ENCODE measurements around the gene GFOD1.
A peak's percentile ranks its signal among the peaks of the same experiment; 100 is the strongest.

GFOD1 gene

GRCh38 chr6:13360671-13361540, 126.5 kb downstream of the GFOD1 start:
- peaks cover 21% of the 10 kb centered on the region for H3K4me1 ChIP-seq (ENCODE audit: control insufficient read depth, insufficient read depth, low read length)
- no peak overlapping the region for H3K4me2 ChIP-seq (ENCODE audit: low read length)
- H3K9ac ChIP-seq (ENCODE audit: low read depth, low read length): no peak overlapping the region
- no peaks in the 10 kb centered on the region for H3K27me3 ChIP-seq (ENCODE audit: control insufficient read depth, insufficient read depth, low read length)
- H3K36me3 ChIP-seq (ENCODE audit: insufficient read depth, low read length): no peaks in the 10 kb centered on the region
- no peaks in the 10 kb centered on the region for H3K9me3 ChIP-seq (replicated peaks; ENCODE audit: low read length)
- H3K4me3 ChIP-seq (ENCODE audit: low read length): no peak overlapping the region

GRCh38 chr6:13359287-13359686, 128.1 kb downstream of the GFOD1 start:
- H3K9me3 ChIP-seq (replicated peaks; ENCODE audit: low read length): no peaks in the 10 kb centered on the region
- no peaks in the 10 kb centered on the region for H3K27me3 ChIP-seq (ENCODE audit: control insufficient read depth, insufficient read depth, low read length)
- no peak overlapping the region for H3K4me2 ChIP-seq (ENCODE audit: low read length)
- H3K4me3 ChIP-seq (ENCODE audit: low read length): no peak overlapping the region
- H3K36me3 ChIP-seq (ENCODE audit: insufficient read depth, low read length): no peaks in the 10 kb centered on the region
- no peak overlapping the region for H3K9ac ChIP-seq (ENCODE audit: low read depth, low read length)
- H3K4me1 ChIP-seq (ENCODE audit: control insufficient read depth, insufficient read depth, low read length): peaks cover 37% of the 10 kb centered on the region

GRCh38 chr6:13358511-13358910, 128.9 kb downstream of the GFOD1 start:
- Histone ChIP-seq H3K27me3 (ENCODE audit: control insufficient read depth, insufficient read depth, low read length) (no peaks in the 10 kb centered on the region), H3K4me1 (ENCODE audit: control insufficient read depth, insufficient read depth, low read length) (peaks cover 40% of the 10 kb centered on the region), H3K36me3 (ENCODE audit: insufficient read depth, low read length) (no peaks in the 10 kb centered on the region), H3K9ac (ENCODE audit: low read depth, low read length) (no peak overlapping the region), H3K4me3 (ENCODE audit: low read length) (no peak overlapping the region), H3K4me2 (ENCODE audit: low read length) (no peak overlapping the region), H3K9me3 (replicated peaks; ENCODE audit: low read length) (no peaks in the 10 kb centered on the region)

- Histone ChIP-seq H3K27me3 (ENCODE audit: control insufficient read depth, insufficient read depth, low read length) (no peaks in the 10 kb centered on the region), H3K36me3 (ENCODE audit: insufficient read depth, low read length) (no peaks in the 10 kb centered on the region), H3K9me3 (replicated peaks; ENCODE audit: low read length) (no peaks in the 10 kb centered on the region), H3K9ac (ENCODE audit: low read depth, low read length) (no peak overlapping the region), H3K4me1 (ENCODE audit: control insufficient read depth, insufficient read depth, low read length) (peaks cover 40% of the 10 kb centered on the region), H3K4me2 (ENCODE audit: low read length) (peak overlapping the region; percentile 47), H3K4me3 (ENCODE audit: low read length) (peak overlapping the region; percentile 14)
Observed at GRCh38 chr6:13357551-13358075, 129.8 kb downstream of the GFOD1 start.

- no peak overlapping the region for H3K9ac ChIP-seq (ENCODE audit: low read depth, low read length)
- H3K27me3 ChIP-seq (ENCODE audit: control insufficient read depth, insufficient read depth, low read length): no peaks in the 10 kb centered on the region
- peak overlapping the region; percentile 36 for H3K4me3 ChIP-seq (ENCODE audit: low read length)
- no peaks in the 10 kb centered on the region for H3K9me3 ChIP-seq (replicated peaks; ENCODE audit: low read length)
- H3K36me3 ChIP-seq (ENCODE audit: insufficient read depth, low read length): no peaks in the 10 kb centered on the region
- H3K4me2 ChIP-seq (ENCODE audit: low read length): peak overlapping the region; percentile 50
- H3K4me1 ChIP-seq (ENCODE audit: control insufficient read depth, insufficient read depth, low read length): peaks cover 40% of the 10 kb centered on the region
Observed at GRCh38 chr6:13355999-13356785, 131.2 kb downstream of the GFOD1 start.

- peaks cover 40% of the 10 kb centered on the region for H3K4me1 ChIP-seq (ENCODE audit: control insufficient read depth, insufficient read depth, low read length)
- no peaks in the 10 kb centered on the region for H3K9me3 ChIP-seq (replicated peaks; ENCODE audit: low read length)
- no peaks in the 10 kb centered on the region for H3K27me3 ChIP-seq (ENCODE audit: control insufficient read depth, insufficient read depth, low read length)
- peak overlapping the region; percentile 40 for H3K9ac ChIP-seq (ENCODE audit: low read depth, low read length)
- no peaks in the 10 kb centered on the region for H3K36me3 ChIP-seq (ENCODE audit: insufficient read depth, low read length)
- peak overlapping the region; percentile 58 for H3K4me2 ChIP-seq (ENCODE audit: low read length)
- peak overlapping the region; percentile 36 for H3K4me3 ChIP-seq (ENCODE audit: low read length)
Observed at GRCh38 chr6:13355043-13355945, 132.1 kb downstream of the GFOD1 start.

GRCh38 chr6:13354331-13355042, 132.9 kb downstream of the GFOD1 start:
- no peaks in the 10 kb centered on the region for H3K9me3 ChIP-seq (replicated peaks; ENCODE audit: low read length)
- H3K27me3 ChIP-seq (ENCODE audit: control insufficient read depth, insufficient read depth, low read length): no peaks in the 10 kb centered on the region
- H3K36me3 ChIP-seq (ENCODE audit: insufficient read depth, low read length): no peaks in the 10 kb centered on the region
- peak overlapping the region; percentile 40 for H3K9ac ChIP-seq (ENCODE audit: low read depth, low read length)
- peak overlapping the region; percentile 1 for H3K4me3 ChIP-seq (ENCODE audit: low read length)
- H3K4me1 ChIP-seq (ENCODE audit: control insufficient read depth, insufficient read depth, low read length): peaks cover 40% of the 10 kb centered on the region
- peak overlapping the region; percentile 58 for H3K4me2 ChIP-seq (ENCODE audit: low read length)

- Histone ChIP-seq H3K9me3 (replicated peaks; ENCODE audit: low read length) (no peaks in the 10 kb centered on the region), H3K27me3 (ENCODE audit: control insufficient read depth, insufficient read depth, low read length) (no peaks in the 10 kb centered on the region), H3K4me2 (ENCODE audit: low read length) (no peak overlapping the region), H3K4me1 (ENCODE audit: control insufficient read depth, insufficient read depth, low read length) (peaks cover 31% of the 10 kb centered on the region), H3K9ac (ENCODE audit: low read depth, low read length) (no peak overlapping the region), H3K4me3 (ENCODE audit: low read length) (no peak overlapping the region), H3K36me3 (ENCODE audit: insufficient read depth, low read length) (no peaks in the 10 kb centered on the region)
Observed at GRCh38 chr6:13352165-13352564, 135.2 kb downstream of the GFOD1 start.

GRCh38 chr6:13351271-13351670, 136.1 kb downstream of the GFOD1 start:
- no peaks in the 10 kb centered on the region for H3K27me3 ChIP-seq (ENCODE audit: control insufficient read depth, insufficient read depth, low read length)
- no peaks in the 10 kb centered on the region for H3K9me3 ChIP-seq (replicated peaks; ENCODE audit: low read length)
- no peaks in the 10 kb centered on the region for H3K36me3 ChIP-seq (ENCODE audit: insufficient read depth, low read length)
- no peak overlapping the region for H3K4me3 ChIP-seq (ENCODE audit: low read length)
- peaks cover 22% of the 10 kb centered on the region for H3K4me1 ChIP-seq (ENCODE audit: control insufficient read depth, insufficient read depth, low read length)
- H3K9ac ChIP-seq (ENCODE audit: low read depth, low read length): no peak overlapping the region
- H3K4me2 ChIP-seq (ENCODE audit: low read length): no peak overlapping the region

- Histone ChIP-seq H3K36me3 (ENCODE audit: insufficient read depth, low read length) (no peaks in the 10 kb centered on the region), H3K4me2 (ENCODE audit: low read length) (no peak overlapping the region), H3K4me1 (ENCODE audit: control insufficient read depth, insufficient read depth, low read length) (peaks cover 9% of the 10 kb centered on the region), H3K9ac (ENCODE audit: low read depth, low read length) (no peak overlapping the region), H3K4me3 (ENCODE audit: low read length) (no peak overlapping the region), H3K9me3 (replicated peaks; ENCODE audit: low read length) (no peaks in the 10 kb centered on the region), H3K27me3 (ENCODE audit: control insufficient read depth, insufficient read depth, low read length) (no peaks in the 10 kb centered on the region)
Observed at GRCh38 chr6:13349811-13350506, 137.4 kb downstream of the GFOD1 start.

All from skeletal muscle satellite cell (primary cell).